Urothelium cell line (cell line): ENCODE measurements around the gene CDK2AP2.
"Not testable (repeated sequence)": the region's sequence is repeated elsewhere in the genome, so short reads cannot be mapped to it uniquely, and the experiment has no call there.

Source experiments
- DNase-seq: peaks from one replicate; pipeline ENCODE4 v3.0.0; 2011; ENCODE audit warnings: low spot score, mixed read lengths
- FAIRE-seq: peaks from 2 replicates; lab custom pipeline; 2011; peaks lifted over from hg19 to GRCh38; lab: Jason Lieb, UNC

Gene CDK2AP2

DNA sequence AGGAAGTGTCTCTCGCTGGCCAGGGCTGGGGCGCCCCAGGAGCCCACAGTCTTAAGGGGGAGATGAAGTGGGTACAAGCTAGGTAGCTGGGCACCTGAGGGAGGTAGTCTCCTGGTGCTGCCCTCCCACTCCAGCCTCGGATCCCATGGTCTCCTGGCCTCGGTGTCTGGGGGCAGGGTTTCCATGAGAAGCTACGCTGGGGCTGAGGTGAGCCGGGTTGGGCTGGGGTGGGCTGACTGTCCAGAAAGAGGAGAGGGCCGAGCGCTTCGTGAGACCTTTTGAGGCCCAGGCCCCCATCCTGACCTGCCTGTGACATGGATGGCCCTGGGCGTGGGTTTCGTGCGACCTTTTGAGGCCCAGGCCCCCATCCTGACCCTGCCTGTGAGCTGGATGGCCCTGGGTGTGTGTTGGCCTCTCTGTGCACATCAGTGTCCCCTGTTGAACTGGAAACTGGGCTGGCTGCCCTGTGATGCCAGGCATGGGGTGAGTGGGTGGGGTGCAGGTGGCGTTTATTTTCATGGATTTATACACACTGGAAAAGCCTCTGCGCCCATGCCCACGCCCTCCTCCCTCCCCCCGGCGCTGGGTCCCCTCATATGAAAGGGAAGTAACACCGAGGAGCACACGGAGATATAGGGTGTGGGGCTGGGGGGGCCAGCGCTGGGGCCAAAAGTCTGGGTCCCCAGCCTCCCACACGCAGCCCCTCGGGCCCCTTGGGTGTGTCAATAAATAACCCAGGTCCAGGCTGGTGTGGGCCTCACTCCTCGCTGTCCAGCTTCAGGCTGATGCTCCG, 16.5 kb downstream of the CDK2AP2 start:
- no peak for DNase-seq
- no peak for FAIRE-seq

DNA sequence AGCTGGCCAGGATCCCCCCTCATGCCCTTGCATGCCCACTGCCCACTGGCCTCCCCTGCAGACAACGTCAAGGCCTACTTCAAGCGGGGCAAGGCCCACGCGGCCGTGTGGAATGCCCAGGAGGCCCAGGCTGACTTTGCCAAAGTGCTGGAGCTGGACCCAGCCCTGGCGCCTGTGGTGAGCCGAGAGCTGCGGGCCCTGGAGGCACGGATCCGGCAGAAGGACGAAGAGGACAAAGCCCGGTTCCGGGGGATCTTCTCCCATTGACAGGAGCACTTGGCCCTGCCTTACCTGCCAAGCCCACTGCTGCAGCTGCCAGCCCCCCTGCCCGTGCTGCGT, 17.3 kb downstream of the CDK2AP2 start:
- DNase-seq (no peak), FAIRE-seq (no peak)

DNA sequence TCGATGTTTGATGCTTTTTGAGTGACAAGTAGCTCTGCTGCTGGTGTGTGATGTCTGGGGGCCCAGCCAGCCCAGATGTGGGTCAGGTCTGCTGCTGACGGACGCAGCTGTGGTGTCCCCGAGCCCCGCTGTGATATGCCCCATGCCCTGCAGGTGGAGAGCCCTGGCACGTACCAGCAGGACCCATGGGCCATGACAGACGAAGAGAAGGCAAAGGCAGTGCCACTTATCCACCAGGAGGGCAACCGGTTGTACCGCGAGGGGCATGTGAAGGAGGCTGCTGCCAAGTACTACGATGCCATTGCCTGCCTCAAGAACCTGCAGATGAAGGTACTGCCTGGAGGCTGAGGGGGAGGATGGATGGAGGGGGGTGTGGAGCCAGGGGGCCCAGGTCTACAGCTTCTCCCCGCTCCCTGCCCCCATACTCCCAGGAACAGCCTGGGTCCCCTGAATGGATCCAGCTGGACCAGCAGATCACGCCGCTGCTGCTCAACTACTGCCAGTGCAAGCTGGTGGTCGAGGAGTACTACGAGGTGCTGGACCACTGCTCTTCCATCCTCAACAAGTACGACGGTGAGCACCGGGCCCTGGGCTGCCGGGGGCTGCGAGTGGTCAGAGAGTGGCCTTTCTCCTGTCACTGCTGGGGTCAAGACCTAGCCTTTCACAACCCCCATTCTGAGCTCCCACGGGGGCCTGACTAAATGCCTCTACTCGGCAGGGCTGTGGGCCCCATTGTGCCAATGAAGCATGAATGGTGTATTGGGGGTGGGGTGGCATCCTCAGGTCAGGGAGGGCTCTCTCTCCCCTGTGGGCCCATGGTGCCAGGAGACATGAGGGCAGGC, 17.9 kb downstream of the CDK2AP2 start:
- DNase-seq: no peak
- FAIRE-seq: peak; percentile 40

DNA sequence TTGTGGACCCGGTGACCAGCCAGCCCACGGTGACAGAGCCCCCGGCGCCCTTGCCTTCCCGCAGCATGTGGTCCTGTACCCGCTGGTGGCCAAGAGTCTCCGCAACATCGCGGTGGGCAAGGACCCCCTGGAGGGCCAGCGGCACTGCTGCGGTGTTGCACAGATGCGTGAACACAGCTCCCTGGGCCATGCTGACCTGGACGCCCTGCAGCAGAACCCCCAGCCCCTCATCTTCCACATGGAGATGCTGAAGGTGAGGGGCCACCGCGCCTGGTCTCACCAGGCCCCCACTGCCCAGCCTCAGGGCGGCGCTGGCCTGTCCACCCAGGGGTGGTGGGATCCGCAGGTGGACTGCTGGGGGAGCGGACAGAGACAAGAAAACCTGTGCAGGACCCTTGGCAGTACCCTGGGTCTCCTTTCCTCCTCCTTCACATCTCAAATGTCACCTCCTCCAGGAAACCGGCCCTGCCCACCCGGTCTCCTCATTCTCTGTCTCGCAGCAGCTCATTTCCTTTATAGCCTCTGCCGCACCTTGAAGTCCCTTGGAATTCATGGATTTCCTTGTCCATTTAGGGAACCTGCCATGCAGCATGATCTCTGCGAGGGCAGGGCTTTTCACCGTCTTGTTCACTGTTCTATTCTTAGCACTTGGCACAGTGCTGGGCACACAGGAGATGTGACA, 18.6 kb downstream of the CDK2AP2 start:
- no peak for DNase-seq
- no peak for FAIRE-seq

DNA sequence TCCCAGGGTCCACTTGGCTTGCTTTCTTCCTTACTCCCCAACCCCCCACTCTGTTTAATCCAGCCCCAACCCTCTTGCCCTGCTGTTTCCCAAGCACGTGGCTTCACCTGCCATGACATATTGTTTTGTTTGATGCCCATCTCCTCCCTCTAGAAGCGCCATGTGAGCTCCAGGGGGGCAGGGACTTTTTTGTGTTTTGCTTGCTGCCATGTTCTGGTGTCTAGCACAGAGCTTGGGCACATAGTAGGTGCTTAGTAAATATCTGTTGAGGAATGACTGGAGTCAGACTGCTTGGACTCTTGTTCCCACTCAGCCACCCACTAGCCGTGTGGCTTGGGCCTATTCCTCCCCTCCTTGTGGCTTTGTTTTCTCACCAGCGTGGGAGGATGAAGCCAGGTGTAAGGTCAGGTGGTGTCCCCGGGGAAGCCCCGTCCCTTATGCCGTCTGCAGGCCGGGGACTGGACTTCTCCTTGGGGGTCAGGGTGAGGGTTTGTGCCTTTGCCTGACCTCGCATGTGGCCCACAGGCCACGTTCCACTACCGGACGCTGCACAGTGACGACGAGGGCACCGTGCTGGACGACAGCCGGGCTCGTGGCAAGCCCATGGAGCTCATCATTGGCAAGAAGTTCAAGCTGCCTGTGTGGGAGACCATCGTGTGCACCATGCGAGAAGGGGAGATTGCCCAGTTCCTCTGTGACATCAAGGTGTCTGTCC, 21.3 kb downstream of the CDK2AP2 start:
- DNase-seq: no peak
- FAIRE-seq: no peak

DNA sequence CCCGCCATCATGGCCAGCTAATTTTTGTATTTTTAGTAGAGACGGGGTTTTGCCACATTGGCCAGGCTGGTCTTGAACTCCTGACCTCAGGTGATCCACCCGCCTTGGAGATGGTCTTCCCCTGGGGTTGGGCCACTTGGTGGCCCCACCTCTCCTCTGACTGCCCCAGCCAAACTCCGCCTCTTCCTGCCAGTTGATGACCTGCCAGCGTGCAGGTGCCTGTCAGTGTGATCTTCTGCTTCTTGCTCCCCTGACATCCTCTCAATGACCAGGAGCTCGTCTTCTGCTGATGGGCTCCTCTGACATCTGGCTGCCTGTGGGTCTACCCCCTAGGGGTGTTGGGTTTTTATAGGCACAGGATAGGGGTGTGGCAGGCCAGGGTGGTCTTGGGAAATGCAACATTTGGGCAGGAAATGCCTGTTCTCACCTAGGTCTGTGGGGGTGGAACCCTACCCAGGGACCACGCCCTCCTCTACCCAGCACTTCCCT, 22.0 kb downstream of the CDK2AP2 start:
- FAIRE-seq, DNase-seq: not testable (repeated sequence)

DNA sequence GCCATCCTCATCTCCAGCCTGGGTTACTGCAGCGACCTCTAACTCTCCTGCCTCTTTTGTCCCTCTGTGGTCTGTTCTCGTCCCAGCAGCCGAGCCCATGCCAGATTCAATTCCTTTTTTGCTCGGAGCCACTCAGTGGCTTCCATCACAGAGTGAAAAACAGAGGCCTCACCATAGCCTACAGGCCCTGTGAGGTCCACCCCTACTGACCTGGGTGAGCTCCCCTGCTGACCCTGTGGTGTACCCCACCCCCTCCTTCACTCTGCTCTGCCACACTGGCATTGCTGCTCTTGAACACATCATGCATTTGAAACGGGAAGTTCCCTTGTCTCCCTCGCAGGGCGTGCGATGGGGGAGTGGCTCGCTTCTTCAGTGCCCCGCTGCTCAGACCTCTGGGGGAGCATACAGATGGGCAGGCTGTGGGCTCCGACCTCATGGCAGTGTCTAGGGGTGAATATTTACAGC, 23.1 kb downstream of the CDK2AP2 start:
- no peak for FAIRE-seq
- DNase-seq: no peak

DNA sequence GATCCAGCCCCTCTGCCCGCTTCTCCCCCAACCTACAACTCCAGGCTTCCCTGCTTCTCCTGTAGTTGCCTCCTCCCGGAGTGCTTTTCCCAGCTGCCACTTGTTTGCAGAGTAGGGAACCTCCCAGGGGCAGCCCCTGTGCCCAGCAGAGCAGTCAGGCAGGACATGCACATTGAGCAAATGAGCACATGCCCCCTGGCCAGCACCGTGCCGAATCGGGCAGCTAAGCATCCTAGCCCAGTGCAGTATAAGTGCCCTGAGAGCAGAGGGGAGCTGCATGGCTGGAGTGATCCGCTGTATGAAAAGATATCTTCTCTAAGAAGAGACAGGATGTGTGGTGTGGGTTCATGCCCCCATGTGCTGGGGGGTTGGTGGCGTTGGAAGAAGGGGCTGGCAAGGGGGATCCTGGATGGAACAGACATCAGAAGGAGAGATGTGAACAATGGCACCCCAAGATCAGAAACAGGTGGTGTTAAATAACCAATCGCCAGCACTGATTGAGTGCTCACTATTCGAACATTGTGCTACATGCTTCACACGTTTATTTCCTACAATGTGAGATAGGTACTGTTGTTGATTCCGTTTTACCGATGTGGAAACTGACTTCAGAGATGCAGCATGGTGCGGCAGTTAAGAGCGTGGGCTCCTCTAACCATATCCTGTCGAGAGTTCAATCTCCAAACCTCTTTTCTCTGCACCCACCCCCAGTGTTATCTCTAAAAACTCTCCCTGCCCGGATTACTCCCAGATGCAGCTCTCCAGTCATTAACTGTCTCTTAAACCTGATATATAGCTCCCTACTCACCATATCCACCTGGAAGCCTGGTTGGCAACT, 23.9 kb downstream of the CDK2AP2 start:
- no peak for FAIRE-seq
- DNase-seq: no peak

DNA sequence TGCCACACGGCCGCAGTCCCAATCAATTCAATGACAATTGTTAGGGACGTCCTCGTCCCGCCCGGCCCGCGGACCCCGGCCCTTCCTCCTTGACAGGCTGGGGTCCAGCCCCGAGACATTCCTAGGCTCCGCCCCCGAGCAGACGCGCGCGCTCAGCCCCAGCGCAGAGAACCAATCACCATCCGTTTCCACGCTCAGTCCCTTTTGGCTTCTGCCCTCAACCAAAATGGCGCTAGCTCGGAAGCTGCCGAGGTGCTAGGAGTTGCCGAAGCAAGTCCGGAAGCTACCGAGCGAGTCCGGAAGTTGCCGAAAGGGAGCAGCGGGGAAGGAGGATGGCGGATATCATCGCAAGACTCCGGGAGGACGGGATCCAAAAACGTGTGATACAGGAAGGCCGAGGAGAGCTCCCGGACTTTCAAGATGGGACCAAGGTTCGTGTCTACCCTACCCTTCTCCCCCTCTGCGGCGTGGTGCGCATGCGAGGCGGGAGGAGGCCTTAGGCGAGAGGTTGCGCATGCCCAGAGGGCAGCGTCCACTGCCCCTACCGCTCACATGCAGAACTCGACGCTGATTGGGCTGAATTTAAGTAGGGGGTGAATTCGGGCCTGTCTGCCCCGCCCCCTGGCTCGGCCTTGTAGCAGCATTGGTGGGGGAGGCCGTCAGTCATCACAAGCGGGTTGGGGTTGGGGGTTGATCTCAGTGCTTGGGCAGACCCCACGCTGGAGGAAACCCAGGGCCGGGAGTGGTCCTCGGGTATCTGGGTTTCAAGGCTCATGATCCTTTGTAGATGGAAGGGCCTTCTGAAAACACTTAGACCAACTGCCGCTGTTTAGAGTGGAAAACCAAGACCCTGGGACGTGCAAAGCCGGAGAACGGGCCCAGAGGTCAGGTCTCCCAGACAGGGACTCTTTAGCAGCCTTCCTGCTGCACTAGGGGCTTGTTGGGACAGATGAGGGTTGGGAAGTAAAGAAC, 24.8 kb downstream of the CDK2AP2 start, which contains the start of gene AIP:
AIP (plus strand) TSS at position 200 of the 972 bp plus-strand sequence; CDS start at position 333, 133 bp downstream.
- peak; percentile 98 for DNase-seq
- FAIRE-seq: no peak

DNA sequence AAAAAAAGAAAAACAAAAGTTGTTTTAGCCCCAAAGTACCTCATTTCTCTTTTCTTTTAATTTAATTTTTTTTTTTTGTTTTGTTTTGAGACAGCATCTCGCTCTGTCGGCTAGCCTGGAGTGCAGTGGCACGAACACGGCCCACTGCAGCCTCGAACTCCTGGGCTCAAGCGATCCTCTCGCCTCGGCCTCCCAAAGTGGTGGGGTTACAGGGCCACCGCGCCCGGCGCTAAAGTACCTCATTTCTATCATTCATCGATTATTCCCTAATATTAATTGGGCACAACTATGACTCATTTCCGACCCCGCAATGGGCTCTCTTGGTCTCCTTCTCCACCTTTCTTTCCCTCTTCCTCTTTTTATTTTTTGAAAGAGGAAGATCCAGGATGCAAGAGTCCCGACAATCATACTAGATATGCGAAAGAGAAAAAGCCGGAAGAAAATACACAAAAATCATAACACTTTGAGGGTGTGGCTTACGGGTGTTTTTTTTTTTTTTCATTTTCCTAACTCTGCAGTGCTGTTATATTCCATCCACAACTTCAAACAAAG, 25.6 kb downstream of the CDK2AP2 start:
- peak; percentile 19 for DNase-seq
- FAIRE-seq: no peak

DNA sequence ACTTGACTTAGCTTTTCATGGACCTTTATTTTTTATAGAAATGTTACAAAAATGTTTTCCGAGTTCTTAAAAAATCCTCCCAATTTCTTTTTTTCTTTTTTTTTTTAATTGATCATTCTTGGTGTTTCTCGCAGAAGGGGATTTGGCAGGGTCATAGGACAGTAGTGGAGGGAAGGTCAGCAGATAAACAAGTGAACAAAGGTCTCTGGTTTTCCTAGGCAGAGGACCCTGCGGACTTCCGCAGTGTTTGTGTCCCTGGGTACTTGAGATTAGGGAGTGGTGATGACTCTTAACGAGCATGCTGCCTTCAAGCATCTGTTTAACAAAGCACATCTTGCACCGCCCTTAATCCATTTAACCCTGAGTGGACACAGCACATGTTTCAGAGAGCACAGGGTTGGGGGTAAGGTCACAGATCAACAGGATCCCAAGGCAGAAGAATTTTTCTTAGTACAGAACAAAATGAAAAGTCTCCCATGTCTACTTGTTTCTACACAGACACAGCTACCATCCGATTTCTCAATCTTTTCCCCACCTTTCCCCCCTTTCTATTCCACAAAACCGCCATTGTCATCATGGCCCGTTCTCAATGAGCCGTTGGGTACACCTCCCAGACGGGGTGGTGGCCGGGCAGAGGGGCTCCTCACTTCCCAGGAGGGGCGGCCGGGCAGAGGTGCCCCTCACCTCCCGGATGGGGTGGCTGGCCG, 30.5 kb downstream of the CDK2AP2 start:
- DNase-seq, FAIRE-seq: not testable (repeated sequence)

DNA sequence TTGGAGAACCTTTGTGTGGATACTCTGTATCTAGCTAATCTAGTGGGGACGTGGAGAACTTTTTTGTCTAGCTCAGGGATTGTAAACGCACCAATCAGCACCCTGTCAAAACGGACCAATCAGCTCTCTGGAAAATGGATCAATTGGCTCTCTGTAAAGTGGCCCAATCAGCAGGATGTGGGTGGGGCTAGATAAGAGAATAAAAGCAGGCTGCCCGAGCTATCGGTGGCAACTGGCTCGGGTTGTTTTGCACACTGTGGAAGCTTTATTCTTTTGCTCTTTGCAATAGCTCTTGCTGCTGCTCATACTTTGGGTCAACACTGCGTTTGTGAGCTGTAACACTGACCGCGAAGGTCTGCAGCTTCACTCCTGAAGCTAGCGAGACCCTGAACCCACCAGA, 31.3 kb downstream of the CDK2AP2 start:
- DNase-seq, FAIRE-seq: not testable (repeated sequence)

DNA sequence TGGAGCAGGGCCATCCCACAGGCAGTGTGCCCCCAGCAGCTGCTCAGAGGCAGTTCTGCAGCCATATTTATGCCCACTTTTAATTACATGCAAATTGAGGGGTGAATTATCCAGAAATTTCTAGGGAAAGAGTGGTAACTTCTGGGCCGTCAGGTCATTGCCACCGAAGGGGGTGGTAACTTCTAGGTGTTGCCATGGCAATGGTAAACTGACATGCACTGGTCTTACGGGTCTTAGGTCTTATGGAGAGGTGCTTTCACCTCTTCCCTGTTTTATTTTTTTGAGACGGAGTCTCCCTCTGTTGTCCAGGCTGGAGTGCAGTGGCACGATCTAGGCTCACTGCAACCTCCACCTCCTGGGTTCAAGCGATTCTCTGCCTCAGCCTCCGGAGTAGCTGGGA, 35.1 kb downstream of the CDK2AP2 start:
- DNase-seq (no peak), FAIRE-seq (no peak)

DNA sequence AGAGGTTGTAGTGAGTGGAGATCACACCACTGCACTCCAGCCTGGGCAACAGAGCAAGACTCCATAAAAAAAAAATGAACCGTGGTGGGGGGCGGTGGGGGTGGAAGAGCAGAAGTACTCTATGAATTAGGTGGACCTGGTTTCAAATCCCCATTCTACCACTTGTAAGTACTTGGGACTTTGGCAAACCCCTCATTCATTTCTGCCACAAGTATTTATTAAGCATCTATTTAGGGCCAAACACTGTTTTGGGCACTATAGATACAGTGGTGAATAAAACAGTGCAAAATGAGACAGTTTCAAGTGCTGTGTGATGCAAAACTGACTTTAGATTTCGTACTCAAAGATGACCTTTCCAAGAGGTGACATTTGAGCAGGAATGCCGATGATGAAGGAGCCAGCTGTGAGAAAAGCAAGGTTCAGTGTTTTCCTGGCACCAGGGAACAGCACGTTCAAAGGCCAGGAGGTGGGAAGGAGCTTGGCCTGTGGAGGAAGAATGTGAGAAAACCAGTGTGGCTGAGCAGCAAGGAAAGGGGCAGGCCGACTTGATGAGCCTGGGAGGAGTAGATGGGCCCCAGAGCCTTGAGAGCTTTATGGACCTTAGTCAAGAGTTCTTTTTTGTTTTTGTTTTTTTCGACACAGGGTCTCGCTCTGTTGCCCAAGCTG, 37.5 kb downstream of the CDK2AP2 start:
- DNase-seq (no peak), FAIRE-seq (no peak)

DNA sequence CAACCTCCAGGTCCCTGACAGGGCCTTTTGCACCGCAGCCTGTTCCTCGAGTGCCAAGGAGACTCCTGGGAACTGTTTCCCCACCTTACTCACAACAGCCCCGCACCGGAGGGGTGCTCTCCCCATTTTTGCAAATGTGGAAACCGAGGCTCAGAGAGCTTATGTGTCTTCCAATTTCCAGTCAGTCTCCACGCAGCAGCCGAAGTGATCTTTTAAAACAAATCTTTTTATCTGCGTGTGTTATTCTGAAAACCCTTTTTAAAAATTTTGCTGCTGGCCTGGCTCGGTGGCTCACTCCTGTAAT, 38.5 kb downstream of the CDK2AP2 start:
- FAIRE-seq: no peak
- no peak for DNase-seq

DNA sequence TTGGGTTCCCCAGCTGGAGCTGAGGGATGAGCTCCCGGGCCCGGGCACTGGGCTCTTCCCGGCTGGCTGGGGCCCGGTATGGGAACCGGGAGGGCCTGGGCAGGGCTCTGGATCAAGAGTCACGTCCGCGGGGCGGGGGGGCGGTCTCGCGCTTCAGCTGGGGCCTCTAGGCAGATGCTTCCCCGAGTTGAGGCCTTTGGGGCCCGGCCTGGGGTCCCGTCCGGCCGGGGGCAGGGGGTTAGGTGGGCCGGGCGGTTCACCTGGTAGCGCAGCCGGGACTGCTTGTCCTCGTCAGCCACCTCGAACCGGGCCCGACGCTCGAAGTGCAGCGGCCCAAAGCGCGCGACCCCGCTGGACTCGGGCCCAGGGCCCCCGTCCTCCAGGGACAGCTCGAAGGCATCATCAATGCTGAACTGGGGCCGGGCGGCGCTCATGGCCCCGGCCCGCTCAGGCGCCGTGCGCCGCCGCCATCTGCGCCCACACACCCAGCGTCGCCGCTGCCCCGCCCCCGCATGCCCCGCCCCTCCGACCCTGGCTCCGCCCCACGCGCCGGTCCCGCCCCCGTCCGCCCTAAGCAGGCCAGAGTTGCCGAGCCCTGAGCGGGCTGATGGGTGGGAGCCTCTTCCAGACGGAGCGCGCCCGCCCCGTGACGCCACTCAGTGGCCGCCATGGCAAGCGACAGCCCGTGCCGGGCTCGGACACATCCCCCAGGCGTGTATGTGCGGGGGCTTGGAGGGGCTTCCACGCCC, 39.0 kb downstream of the CDK2AP2 start, which contains the start of gene TMEM134:
TMEM134 (minus strand) TSS at position 493 of the 749 bp plus-strand sequence; CDS start at position 434, 59 bp downstream.
- FAIRE-seq (peak; percentile 87), DNase-seq (peak; percentile 98)
